ENCODE results near the gene EEF1A2. TPM values are rescaled to one million over a fixed set of nuclear protein-coding genes. Genes with fewer than 3 reads are reported as not detected.

Gene EEF1A2
- total RNA-seq, 1 experiment from 2014 or later = 32.0 TPM

DNA sequence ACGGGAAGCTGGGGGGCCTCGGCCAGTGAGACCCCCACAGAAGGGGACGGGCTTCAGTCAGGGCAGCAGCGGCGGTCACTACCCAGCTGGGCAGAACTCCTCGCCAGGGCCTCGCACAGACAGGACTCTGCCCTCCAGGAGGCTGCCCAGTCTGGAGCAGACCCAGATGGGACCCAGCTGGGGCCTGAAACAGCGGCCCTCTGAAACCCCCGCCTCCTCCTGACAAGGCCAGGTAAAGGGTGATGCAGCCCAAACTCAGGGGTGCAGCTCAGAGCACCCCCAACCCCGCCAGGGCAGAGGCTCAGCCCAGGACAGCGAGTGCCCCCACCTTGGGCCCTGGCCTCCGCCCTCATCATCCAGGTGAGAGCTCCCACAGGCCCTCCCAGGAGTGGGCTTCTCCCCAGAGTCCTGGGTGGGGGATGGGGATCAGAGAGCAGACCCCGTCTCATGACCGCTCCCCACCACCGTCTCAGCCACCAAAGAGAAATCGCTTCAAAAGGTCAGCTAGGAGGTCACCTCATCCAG is 2.2 kb downstream of the EEF1A2 start:
- H3K9me3 ChIP-seq = no peaks in the 10 kb centered on the region
- CTCF ChIA-PET = interaction anchor here (0.5 to 2.9 kb wide), 14 partner anchors 13 to 938 kb away, joined by 3 to 15 read pairs (median 3); partner anchors contain the start of gene PPDPF
- TF ChIP-seq, protein P1, sequence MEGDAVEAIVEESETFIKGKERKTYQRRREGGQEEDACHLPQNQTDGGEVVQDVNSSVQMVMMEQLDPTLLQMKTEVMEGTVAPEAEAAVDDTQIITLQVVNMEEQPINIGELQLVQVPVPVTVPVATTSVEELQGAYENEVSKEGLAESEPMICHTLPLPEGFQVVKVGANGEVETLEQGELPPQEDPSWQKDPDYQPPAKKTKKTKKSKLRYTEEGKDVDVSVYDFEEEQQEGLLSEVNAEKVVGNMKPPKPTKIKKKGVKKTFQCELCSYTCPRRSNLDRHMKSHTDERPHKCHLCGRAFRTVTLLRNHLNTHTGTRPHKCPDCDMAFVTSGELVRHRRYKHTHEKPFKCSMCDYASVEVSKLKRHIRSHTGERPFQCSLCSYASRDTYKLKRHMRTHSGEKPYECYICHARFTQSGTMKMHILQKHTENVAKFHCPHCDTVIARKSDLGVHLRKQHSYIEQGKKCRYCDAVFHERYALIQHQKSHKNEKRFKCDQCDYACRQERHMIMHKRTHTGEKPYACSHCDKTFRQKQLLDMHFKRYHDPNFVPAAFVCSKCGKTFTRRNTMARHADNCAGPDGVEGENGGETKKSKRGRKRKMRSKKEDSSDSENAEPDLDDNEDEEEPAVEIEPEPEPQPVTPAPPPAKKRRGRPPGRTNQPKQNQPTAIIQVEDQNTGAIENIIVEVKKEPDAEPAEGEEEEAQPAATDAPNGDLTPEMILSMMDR (IDR thresholded peaks at IDR 0.05; ENCODE audit: insufficient read depth in 1 of 2, low read depth in 1 of 2, low read length in 1 of 2, severe bottlenecking in 1 of 2, unreplicated experiment in 1 of 2) = no peak
- peak in 1 of 2 experiments; percentile 51 for DNase-seq
- H3K4me3 Mint-ChIP-seq (ENCODE audit: unreplicated experiment) = no peak overlapping the region
- H3K27me3 ChIP-seq (replicated peaks; ENCODE audit: control insufficient read depth, insufficient read depth, low read length) = no peaks in the 10 kb centered on the region
- no peak overlapping the region for H3K27ac Mint-ChIP-seq (ENCODE audit: unreplicated experiment)
- no TSS peak for BruUV-seq (replicated peaks)
- intact Hi-C loops (cut with micrococcal nuclease; ENCODE audit: unreplicated experiment) = loop anchor here (1.0 kb wide), 1 partner anchor 24 kb away; the partner anchor contains the start of gene PPDPF
- H3K9me3 Mint-ChIP-seq (ENCODE audit: unreplicated experiment) = peaks cover 15% of the 10 kb centered on the region
- H3K4me1 Mint-ChIP-seq (ENCODE audit: low read depth, unreplicated experiment) = no peaks in the 10 kb centered on the region
- H3K4me3 ChIP-seq (ENCODE audit: low read depth, low read length) = no peak overlapping the region
- POLR2A ChIA-PET = interaction anchor here (0.5 to 1.0 kb wide), 2 partner anchors 25 to 88 kb away, joined by 3 to 4 read pairs; no protein-coding TSS in a partner anchor
- no peaks in the 10 kb centered on the region for H3K27me3 Mint-ChIP-seq (ENCODE audit: insufficient read depth, unreplicated experiment)
- no peaks in the 10 kb centered on the region for H3K36me3 Mint-ChIP-seq (ENCODE audit: insufficient read depth, unreplicated experiment)
- H3K36me3 ChIP-seq (ENCODE audit: control insufficient read depth, insufficient read depth, low read length) = no peaks in the 10 kb centered on the region
- peaks cover 6% of the 10 kb centered on the region; the same call in 1 of the 2 replicates for H3K4me1 ChIP-seq

DNA sequence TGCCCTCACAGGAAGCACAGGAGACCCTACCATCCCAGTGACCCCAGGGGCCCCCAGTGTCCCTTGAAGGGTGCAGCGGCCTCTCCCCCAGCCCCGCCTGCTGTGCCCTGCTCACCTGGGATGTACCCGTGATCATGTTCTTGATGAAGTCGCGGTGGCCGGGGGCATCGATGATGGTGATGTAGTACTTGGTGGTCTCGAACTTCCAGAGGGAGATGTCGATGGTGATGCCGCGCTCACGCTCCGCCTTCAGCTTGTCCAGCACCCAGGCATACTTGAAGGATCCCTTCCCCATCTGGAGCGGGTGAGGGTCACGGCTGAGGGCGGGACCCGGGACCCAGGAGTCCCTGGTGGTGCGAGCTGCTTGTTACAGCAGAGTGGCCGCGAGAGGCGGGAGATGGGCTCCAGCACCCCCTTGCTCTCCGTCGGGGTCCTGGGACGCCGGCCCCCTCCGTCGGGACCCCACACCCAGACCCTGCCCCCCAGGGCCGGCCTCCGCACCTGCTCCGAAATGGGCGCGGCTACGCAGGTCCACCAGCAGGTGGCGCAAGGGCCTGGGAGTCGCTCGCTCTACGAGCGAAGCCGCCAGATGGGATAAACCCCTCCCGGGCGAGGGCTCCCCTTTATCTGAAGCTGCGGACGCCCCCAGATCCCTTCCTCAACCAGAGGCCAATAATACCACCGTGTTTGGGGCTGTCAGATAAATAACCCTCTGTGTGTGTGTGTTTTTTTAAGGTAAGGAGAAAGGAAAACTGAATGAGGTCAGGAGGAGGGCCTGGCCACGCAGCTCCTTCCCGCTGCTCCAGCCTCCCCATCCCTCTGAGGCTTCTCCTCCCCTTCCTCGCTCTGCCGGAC is 2.9 kb downstream of the EEF1A2 start:
- Histone ChIP-seq H3K4me1 (peaks cover 6% of the 10 kb centered on the region; the same call in 1 of the 2 replicates), H3K4me3 (ENCODE audit: low read depth, low read length) (no peak overlapping the region), H3K27me3 (replicated peaks; ENCODE audit: control insufficient read depth, insufficient read depth, low read length) (no peaks in the 10 kb centered on the region), H3K36me3 (ENCODE audit: control insufficient read depth, insufficient read depth, low read length) (no peaks in the 10 kb centered on the region), H3K9me3 (no peaks in the 10 kb centered on the region)
- Mint-ChIP-seq H3K4me3 (ENCODE audit: unreplicated experiment) (no peak overlapping the region), H3K27ac (ENCODE audit: unreplicated experiment) (no peak overlapping the region), H3K4me1 (ENCODE audit: low read depth, unreplicated experiment) (no peaks in the 10 kb centered on the region), H3K36me3 (ENCODE audit: insufficient read depth, unreplicated experiment) (no peaks in the 10 kb centered on the region), H3K9me3 (ENCODE audit: unreplicated experiment) (peaks cover 20% of the 10 kb centered on the region), H3K27me3 (ENCODE audit: insufficient read depth, unreplicated experiment) (no peaks in the 10 kb centered on the region)
- TF ChIP-seq, protein P1 (IDR thresholded peaks at IDR 0.05; ENCODE audit: insufficient read depth in 1 of 2, low read depth in 1 of 2, low read length in 1 of 2, severe bottlenecking in 1 of 2, unreplicated experiment in 1 of 2) = peak; percentile 98
- POLR2A ChIA-PET = interaction anchor here (1.0 kb wide), 1 partner anchor 25 kb away, joined by 4 read pairs; no protein-coding TSS in a partner anchor
- intact Hi-C loops (cut with micrococcal nuclease; ENCODE audit: unreplicated experiment) = loop anchor here (1.0 kb wide), 1 partner anchor 24 kb away; the partner anchor contains the start of gene PPDPF
- DNase-seq = peak; percentile 74 to 84
- CTCF ChIA-PET = interaction anchor here (0.6 to 2.9 kb wide), 13 partner anchors 12 to 938 kb away, joined by 3 to 15 read pairs (median 3); partner anchors contain the start of gene PPDPF
- BruUV-seq (replicated peaks) = no TSS peak

DNA sequence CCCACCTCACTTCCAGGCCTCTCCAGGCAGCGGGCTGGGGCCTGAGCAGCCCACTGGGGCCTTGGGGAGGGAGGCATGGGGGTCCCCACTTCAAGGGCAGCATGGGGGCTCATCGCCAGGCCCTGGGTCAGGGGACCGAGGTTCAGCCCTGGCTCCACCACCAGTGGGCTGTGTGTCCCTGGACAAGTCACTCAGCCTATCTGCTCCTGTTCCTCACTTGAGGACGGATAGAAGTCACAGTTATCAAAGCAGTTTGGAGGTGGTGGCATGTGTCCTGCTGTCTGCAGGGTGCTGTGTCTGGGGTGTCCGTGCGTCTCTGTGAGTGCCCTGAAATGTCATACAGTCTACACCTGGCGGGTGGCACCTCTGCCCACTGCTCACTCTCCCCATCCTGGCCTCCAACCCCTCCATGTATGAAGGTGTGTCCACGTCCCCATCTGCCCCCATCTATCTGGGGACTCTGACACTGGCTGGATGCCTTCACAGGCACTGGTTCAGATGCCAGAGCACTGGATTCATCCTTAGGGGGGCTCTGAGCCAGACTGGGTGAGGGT is 3.6 kb downstream of the EEF1A2 start:
- Histone ChIP-seq H3K4me1 (peaks cover 6% of the 10 kb centered on the region; the same call in 1 of the 2 replicates), H3K36me3 (ENCODE audit: control insufficient read depth, insufficient read depth, low read length) (no peaks in the 10 kb centered on the region), H3K9me3 (no peaks in the 10 kb centered on the region), H3K27me3 (replicated peaks; ENCODE audit: control insufficient read depth, insufficient read depth, low read length) (no peaks in the 10 kb centered on the region), H3K4me3 (ENCODE audit: low read depth, low read length) (no peak overlapping the region)
- CTCF ChIA-PET = interaction anchor here (0.6 to 2.9 kb wide), 4 partner anchors 8 to 26 kb away, joined by 3 to 15 read pairs (median 8); partner anchors contain the start of gene PPDPF
- Mint-ChIP-seq H3K4me1 (ENCODE audit: low read depth, unreplicated experiment) (no peaks in the 10 kb centered on the region), H3K36me3 (ENCODE audit: insufficient read depth, unreplicated experiment) (no peaks in the 10 kb centered on the region), H3K27ac (ENCODE audit: unreplicated experiment) (no peak overlapping the region), H3K27me3 (ENCODE audit: insufficient read depth, unreplicated experiment) (no peaks in the 10 kb centered on the region), H3K9me3 (ENCODE audit: unreplicated experiment) (peaks cover 20% of the 10 kb centered on the region), H3K4me3 (ENCODE audit: unreplicated experiment) (no peak overlapping the region)
- DNase-seq = no peak
- POLR2A ChIA-PET = no interaction called here
- intact Hi-C loops (cut with micrococcal nuclease; ENCODE audit: unreplicated experiment) = no loop called here
- TF ChIP-seq, protein P1 (IDR thresholded peaks at IDR 0.05; ENCODE audit: insufficient read depth in 1 of 2, low read depth in 1 of 2, low read length in 1 of 2, severe bottlenecking in 1 of 2, unreplicated experiment in 1 of 2) = no peak
- no TSS peak for BruUV-seq (replicated peaks)

Data from Caco-2 (cell line).